Activated naive CD8-positive, alpha-beta T cell treated with anti-CD3 and anti-CD28 coated beads for 36 hours (primary cell): ENCODE measurements around the gene SLC26A9. TPM values are rescaled to one million over a fixed set of nuclear protein-coding genes. Genes with fewer than 3 reads are reported as not detected.

Experiments used
- DNase-seq: peaks from one replicate; pipeline ENCODE4 v3.0.0; 2021
- H3K27ac Mint-ChIP-seq: one replicate; pipeline ENCODE4 v1.8.0; 2022; ENCODE audit warnings: mild to moderate bottlenecking, moderate library complexity, mixed read lengths
- H3K27me3 Mint-ChIP-seq: one replicate; pipeline ENCODE4 v1.8.0; 2022; ENCODE audit warnings: mild to moderate bottlenecking, mixed read lengths
- H3K36me3 Mint-ChIP-seq: one replicate; pipeline ENCODE4 v1.8.0; 2021; ENCODE audit warnings: mild to moderate bottlenecking, mixed read lengths
- H3K4me1 Mint-ChIP-seq: one replicate; pipeline ENCODE4 v1.8.0; 2021; ENCODE audit warnings: mixed read lengths
- H3K4me3 Mint-ChIP-seq: one replicate; pipeline ENCODE4 v1.8.0; 2022; ENCODE audit warnings: mild to moderate bottlenecking, moderate library complexity, mixed read lengths
- H3K9me3 Mint-ChIP-seq: one replicate; pipeline ENCODE4 v1.8.0; 2022; ENCODE audit warnings: mixed read lengths
- total RNA-seq, 2 experiments: library from RNA; stranded (reverse); gene quantifications; one replicate each; pipeline ENCODE4 v1.2.3, GENCODE V29; 2021

The SLC26A9 gene
- total RNA-seq, 2 experiments from 2014 or later = not detected

DNA sequence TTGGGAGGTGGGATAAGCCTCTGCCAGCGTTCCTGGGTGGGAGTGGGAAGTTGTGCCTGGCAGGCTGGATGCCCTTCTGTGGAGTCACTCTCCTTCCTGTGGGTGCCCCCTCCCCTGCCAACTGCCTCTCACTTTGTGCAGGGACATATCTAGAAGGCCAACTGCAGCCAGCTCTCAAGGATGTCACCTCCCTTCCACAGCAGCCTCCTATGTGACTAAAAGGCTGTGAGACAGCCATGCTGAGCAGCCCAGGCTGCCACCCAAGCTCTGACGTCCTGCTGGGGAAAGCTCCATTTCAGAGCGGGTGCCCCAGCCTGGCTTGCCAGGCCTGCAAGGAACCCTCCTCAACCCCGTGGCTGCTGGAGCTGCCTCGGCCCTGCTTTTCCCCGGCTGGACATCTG lies 19.6 kb upstream of the SLC26A9 start:
- Mint-ChIP-seq H3K27ac (no peak overlapping the region), H3K27me3 (peaks cover 21% of the 10 kb centered on the region), H3K4me1 (peaks cover 8% of the 10 kb centered on the region), H3K9me3 (no peaks in the 10 kb centered on the region), H3K4me3 (no peak overlapping the region), H3K36me3 (no peaks in the 10 kb centered on the region)
- no peak for DNase-seq

DNA sequence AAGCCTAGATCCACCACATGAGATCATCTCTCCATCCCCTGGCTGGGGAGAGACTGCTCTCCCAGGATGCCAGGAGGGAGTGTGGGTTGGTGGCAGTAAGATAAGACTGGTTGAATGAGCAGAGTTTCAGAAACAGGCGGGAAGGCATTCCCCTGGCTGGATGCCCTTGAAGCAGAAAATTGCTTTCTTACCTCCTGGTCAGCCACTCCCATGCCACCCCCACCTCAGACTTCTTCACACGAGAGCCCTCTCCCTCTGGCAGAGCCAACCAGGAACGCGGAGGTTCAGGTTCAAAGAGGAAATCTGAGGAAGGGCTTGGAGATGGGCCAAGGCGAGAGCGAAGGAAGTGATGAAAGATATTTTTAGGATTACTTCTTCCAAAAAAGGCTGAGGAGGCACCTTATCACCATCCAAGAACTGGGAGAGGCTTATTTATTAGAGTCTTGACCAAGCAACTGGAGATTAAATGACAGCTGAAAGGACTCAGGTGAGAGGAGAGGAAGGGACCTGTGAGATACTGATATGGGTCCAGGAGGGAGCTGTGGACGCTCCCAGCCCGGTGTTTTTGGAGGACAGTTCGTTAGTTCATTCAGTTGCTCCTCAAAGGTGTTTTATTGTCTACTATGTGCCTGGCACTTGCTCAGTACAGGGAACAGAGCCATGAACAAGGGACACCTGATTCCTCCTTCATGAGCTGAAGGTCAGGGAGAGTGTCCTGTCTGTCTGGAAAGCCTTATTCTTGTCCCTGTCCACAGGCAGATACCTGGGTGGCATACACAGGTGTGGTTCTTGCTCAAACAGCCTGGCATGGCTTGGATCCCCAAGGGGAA lies 18.9 kb upstream of the SLC26A9 start:
- Mint-ChIP-seq H3K27me3 (peaks cover 21% of the 10 kb centered on the region), H3K36me3 (no peaks in the 10 kb centered on the region), H3K4me3 (no peak overlapping the region), H3K27ac (no peak overlapping the region), H3K9me3 (no peaks in the 10 kb centered on the region), H3K4me1 (peaks cover 8% of the 10 kb centered on the region)
- no peak for DNase-seq

DNA sequence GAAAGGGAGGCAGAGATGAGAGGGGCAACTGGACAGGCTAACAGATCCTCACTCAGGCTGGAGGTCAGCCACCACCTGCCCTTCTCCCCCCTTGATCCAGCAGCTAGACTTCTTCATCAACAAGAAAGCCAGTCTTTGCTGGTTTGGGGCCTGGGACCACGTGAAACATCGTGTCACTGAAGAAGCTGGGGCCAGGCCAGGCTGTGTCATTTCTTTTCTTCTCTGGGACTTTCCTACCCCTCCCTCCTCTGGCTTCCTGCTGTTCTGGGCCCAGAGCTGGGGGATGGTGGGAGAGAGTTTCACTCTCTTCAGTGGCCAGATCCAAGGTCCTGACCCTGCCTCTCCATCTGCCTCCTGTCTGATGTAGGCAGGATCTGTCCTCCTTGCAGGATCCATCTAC lies 18.1 kb upstream of the SLC26A9 start:
- Mint-ChIP-seq H3K36me3 (no peaks in the 10 kb centered on the region), H3K27ac (peak overlapping the region; percentile 14), H3K4me1 (peaks cover 8% of the 10 kb centered on the region), H3K9me3 (no peaks in the 10 kb centered on the region), H3K27me3 (peaks cover 21% of the 10 kb centered on the region), H3K4me3 (no peak overlapping the region)
- peak; percentile 12 for DNase-seq

DNA sequence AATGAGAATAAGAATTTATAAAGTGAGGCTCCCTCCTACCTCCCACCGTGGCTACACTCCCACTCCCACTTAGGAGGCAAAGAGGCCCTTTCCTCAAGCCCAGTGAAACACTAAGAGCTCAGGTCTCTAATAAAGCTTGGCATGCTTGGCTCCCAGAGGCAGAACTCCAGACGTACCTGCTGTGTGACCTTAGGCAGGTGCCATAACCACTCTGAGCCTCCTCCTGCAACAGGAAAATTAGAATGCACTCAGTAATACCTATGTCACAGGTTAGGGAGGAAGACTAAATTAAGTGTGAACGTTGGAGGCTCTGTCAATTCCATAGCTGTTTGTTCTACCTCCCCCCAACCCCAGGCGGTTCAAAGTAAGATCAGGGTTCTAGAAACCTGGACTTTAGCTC lies 16.5 kb upstream of the SLC26A9 start:
- Mint-ChIP-seq H3K36me3 (no peaks in the 10 kb centered on the region), H3K27me3 (peaks cover 28% of the 10 kb centered on the region), H3K4me1 (peaks cover 8% of the 10 kb centered on the region), H3K27ac (no peak overlapping the region), H3K9me3 (no peaks in the 10 kb centered on the region), H3K4me3 (no peak overlapping the region)
- no peak for DNase-seq

DNA sequence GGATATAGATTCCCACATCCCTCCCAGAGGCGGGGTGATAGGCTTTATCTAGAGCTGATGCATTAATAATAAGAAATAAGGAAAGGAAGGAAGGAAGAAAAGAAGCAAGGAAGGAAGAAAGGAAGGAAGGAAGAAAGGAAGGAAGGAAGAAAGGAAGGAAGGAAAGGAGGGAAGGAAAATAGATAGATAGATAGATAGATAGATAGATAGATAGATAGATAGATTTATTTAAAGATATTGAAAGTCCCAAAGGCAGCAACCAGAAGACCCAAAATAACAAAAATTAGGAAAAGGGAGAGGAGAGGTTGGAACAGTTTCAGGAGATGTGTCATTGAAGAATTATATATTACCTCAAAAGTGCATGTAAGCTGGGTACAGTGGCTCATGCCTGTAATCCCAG lies 12.2 kb upstream of the SLC26A9 start:
- no peaks in the 10 kb centered on the region for H3K4me1 Mint-ChIP-seq

DNA sequence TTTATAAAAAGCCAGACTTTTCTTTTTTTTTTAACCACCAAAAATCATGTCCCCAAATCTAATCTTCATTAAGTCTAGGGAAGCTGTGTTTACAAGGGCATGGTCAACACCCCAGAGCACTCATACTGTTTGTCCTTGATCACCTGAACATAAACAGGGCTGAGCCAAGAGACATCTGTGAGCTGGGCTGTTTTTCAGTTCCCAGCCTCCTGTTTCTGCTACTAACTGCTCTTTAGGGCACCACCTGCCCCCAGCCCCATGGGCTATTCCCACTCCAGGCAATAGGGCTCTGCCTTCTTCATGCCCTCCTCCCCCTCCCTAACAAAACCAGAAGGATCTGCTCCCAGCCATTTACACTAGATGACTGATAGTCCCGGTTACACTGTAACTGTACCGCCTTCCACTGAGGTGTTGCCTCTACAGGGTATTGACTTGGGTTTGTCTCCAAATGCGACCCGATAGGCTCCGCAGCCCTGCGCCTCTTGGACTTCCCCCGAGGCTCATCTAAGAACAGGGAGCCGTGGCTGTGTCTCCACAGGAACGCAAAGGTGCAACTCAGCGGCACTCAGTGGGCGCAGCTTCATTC lies 11.7 kb upstream of the SLC26A9 start:
- no peak for DNase-seq
- H3K4me1 Mint-ChIP-seq = no peaks in the 10 kb centered on the region
- H3K4me3 Mint-ChIP-seq = no peak overlapping the region
- H3K27me3 Mint-ChIP-seq = peaks cover 17% of the 10 kb centered on the region
- H3K36me3 Mint-ChIP-seq = no peaks in the 10 kb centered on the region
- no peak overlapping the region for H3K27ac Mint-ChIP-seq
- no peaks in the 10 kb centered on the region for H3K9me3 Mint-ChIP-seq

More for the DNA sequence above, 12.2 kb upstream of the SLC26A9 start:
- no peaks in the 10 kb centered on the region for H3K36me3 Mint-ChIP-seq
- H3K27ac Mint-ChIP-seq = no peak overlapping the region
- peaks cover 22% of the 10 kb centered on the region for H3K27me3 Mint-ChIP-seq
- H3K9me3 Mint-ChIP-seq = no peaks in the 10 kb centered on the region
- H3K4me3 Mint-ChIP-seq = no peak overlapping the region
- DNase-seq = no peak

DNA sequence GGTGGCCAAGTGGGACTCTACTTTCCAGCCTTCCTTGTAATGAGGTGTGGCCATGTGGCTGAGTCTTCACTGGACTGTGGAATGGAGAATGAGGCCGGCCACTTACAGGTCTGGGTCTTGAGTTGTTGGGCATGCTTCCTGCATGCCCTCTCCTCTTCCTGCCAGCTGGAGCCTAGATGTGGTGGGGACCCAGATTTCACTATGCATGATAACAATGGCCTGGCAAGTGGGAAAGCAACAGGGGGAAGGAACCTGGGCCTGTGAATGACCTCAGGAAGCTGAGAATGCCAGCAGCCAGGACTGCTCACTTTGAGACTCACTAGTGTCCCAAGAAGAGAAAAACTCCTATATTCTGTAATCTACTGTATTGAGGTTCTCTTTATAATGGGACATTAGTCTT lies 8.5 kb upstream of the SLC26A9 start:
- no peak overlapping the region for H3K4me3 Mint-ChIP-seq
- no peak for DNase-seq
- no peaks in the 10 kb centered on the region for H3K9me3 Mint-ChIP-seq

DNA sequence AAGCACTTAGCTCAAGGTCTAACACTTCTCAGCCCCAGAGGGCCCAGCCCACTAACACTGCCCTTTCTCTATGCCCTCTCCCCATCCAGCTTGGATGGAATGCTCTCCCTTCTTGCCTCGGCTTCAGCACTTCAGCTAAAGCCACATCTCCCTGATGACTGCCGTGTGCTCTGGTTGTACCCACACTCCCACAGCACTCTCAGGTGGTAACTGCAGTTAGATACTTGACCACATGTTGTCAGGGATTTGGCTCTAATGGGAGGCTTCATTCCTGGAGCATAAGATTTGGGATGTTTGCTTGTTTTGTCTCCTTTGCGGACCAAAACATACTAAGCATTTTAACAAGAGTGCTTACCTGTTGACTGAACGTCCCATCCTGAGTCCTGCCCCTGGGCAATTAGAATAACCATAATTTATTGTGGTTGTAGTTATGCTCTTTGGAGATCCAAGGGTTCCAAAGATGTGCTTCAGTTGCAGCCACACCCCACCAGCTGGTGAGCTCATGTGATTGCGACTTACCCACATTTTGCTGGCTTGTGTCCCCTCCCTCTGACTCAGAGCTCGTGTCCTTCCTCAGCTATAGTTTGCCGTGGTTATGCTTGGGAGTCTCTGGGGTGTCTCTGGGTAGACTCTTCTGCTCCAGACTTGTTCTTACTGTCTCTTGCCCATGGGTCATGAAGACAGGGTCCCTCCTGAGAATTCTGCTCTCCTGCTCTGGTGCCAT lies 7.7 kb upstream of the SLC26A9 start:
- no peaks in the 10 kb centered on the region for H3K36me3 Mint-ChIP-seq
- H3K9me3 Mint-ChIP-seq = no peaks in the 10 kb centered on the region
- H3K27me3 Mint-ChIP-seq = peaks cover 5% of the 10 kb centered on the region
- no peaks in the 10 kb centered on the region for H3K4me1 Mint-ChIP-seq
- H3K27ac Mint-ChIP-seq = no peak overlapping the region
- no peak overlapping the region for H3K4me3 Mint-ChIP-seq
- no peak for DNase-seq

More for the DNA sequence above, 8.5 kb upstream of the SLC26A9 start:
- Mint-ChIP-seq H3K4me1 (no peaks in the 10 kb centered on the region), H3K27ac (no peak overlapping the region), H3K36me3 (no peaks in the 10 kb centered on the region), H3K27me3 (peaks cover 7% of the 10 kb centered on the region)

DNA sequence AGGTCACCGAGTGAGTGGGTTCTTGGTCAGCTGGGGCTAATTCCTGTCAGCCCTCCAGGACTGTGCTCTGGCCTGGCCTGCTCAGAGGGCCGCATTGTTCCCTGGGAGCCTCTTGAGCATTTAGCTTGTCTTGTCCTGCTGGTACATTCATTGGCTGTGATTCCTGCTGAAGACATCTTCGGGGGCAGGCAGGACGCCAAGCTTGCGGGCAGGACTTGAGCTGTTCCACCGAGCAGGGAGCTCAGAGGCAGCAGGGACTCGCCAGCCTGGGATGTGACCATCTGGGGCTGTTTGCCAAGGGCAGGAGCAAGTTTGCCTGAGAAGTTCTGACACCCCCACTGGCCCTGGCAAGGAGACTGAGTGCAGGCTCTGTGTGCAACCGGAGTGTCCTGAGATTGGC lies 7.0 kb upstream of the SLC26A9 start:
- Mint-ChIP-seq H3K27me3 (peaks cover 1% of the 10 kb centered on the region), H3K9me3 (no peaks in the 10 kb centered on the region), H3K4me1 (no peaks in the 10 kb centered on the region), H3K36me3 (no peaks in the 10 kb centered on the region), H3K27ac (no peak overlapping the region), H3K4me3 (no peak overlapping the region)
- no peak for DNase-seq

DNA sequence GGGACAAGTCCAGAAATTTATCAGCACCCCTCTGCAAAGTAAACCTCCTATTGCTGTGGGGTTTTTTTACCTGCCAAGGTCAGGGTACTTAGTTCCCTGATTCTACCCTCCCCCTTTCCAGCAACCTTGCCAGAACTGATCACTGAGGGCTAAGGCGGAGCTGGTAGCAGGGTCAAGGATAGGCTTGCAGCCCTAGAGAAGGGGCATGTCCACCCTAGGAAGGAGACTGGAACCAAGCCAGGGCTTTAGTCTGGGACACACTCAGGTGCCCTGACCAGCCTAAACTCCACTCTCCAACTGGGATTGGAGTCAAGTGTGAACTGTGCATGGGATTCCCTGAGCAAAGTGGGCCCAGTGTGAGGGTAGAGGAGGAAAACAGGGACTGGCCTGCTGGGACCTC lies 6.5 kb upstream of the SLC26A9 start:
- H3K27me3 Mint-ChIP-seq = peaks cover 3% of the 10 kb centered on the region
- no peaks in the 10 kb centered on the region for H3K36me3 Mint-ChIP-seq
- H3K4me1 Mint-ChIP-seq = no peaks in the 10 kb centered on the region
- no peak overlapping the region for H3K4me3 Mint-ChIP-seq
- no peaks in the 10 kb centered on the region for H3K9me3 Mint-ChIP-seq
- no peak overlapping the region for H3K27ac Mint-ChIP-seq
- DNase-seq = no peak

DNA sequence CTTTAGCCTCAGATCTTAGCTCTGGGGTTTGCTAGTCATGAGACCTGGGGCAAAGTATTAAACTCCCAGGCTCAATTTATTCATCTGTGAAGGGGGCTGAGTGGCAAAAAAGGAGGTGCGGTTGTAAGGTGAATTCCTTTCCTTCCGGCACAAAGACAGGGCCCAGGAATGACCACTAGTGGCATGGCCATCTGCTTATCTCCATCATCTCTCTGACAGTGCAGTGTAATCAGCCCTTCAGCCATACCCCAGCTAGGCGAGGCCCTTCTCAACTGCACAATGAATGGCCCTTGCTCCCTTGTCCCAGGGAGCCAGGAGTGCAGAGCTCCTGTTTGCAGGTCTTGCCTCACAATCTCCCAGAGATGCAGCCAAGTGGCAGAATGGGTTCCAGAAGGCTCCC lies 5.6 kb upstream of the SLC26A9 start:
- DNase-seq = no peak
- Mint-ChIP-seq H3K36me3 (no peaks in the 10 kb centered on the region), H3K4me1 (no peaks in the 10 kb centered on the region), H3K9me3 (no peaks in the 10 kb centered on the region), H3K27ac (no peak overlapping the region), H3K27me3 (peaks cover 8% of the 10 kb centered on the region), H3K4me3 (no peak overlapping the region)

DNA sequence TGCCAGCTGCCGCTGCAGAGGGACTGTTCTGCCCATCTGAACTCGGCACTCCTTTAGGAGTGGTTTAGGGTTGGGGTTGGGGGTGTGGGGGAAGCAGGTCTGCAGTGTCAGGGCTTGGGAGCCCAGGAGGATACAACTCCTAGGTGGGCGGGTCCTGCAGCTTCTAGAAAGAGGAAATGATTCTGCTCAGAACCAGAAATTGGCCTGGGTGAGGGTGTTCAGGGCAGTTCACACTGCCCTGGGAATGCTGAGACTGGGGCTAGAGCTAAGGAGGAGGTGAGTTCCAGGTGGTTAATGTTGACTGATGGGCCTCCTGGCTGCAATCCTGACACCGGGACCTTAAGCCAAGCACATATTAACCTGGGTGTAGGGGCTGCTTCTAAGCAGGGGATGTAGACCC lies 4.8 kb upstream of the SLC26A9 start:
- no peaks in the 10 kb centered on the region for H3K36me3 Mint-ChIP-seq

DNA sequence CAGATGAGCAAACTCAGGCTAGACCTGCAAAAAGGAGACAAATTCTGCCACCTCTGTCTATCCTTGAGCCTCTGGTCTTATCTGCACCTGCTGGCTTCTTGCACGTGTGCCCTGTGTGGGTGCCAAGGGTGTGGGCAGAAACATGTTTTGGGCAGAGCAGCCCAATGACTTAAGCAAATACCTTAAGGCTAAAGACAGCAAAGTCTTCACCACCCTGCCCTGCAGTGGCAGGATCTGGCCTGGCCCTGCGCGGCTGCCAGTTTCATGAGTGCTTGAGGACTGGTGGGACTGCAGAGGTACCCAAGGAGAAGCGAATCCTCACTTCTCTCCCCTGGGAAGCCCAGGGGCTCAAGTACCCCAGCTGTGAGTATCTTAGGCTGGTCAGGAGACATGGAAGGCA lies 3.8 kb upstream of the SLC26A9 start:
- Mint-ChIP-seq H3K27ac (no peak overlapping the region), H3K4me1 (no peaks in the 10 kb centered on the region), H3K9me3 (no peaks in the 10 kb centered on the region), H3K27me3 (peaks cover 15% of the 10 kb centered on the region), H3K4me3 (no peak overlapping the region), H3K36me3 (no peaks in the 10 kb centered on the region)
- DNase-seq = no peak

More for the DNA sequence above, 4.8 kb upstream of the SLC26A9 start:
- H3K4me3 Mint-ChIP-seq = no peak overlapping the region
- H3K27ac Mint-ChIP-seq = no peak overlapping the region
- H3K9me3 Mint-ChIP-seq = no peaks in the 10 kb centered on the region
- DNase-seq = no peak
- no peaks in the 10 kb centered on the region for H3K4me1 Mint-ChIP-seq
- H3K27me3 Mint-ChIP-seq = peaks cover 10% of the 10 kb centered on the region

DNA sequence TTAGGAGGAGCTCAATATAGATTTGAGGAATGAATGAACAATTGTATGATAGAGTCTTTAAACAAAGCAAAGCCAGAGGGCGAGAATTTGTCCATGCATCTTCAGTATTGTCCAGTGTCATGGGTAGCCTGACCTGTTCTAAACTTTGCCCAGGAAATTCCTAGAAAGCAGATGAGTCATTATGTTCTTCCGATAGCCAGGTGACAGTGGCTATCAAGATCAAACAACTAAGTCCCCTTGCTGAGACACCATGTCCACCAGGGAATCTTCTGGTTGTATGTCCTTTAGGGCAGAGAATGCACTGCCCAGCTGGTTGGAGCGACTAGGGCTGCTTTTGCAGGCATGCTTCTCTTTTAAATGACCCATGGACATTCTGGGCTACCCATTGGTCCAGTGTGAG lies 1.8 kb upstream of the SLC26A9 start:
- DNase-seq = no peak
- Mint-ChIP-seq H3K36me3 (no peaks in the 10 kb centered on the region), H3K9me3 (no peaks in the 10 kb centered on the region), H3K27ac (no peak overlapping the region), H3K4me1 (no peaks in the 10 kb centered on the region), H3K27me3 (peaks cover 16% of the 10 kb centered on the region), H3K4me3 (no peak overlapping the region)

DNA sequence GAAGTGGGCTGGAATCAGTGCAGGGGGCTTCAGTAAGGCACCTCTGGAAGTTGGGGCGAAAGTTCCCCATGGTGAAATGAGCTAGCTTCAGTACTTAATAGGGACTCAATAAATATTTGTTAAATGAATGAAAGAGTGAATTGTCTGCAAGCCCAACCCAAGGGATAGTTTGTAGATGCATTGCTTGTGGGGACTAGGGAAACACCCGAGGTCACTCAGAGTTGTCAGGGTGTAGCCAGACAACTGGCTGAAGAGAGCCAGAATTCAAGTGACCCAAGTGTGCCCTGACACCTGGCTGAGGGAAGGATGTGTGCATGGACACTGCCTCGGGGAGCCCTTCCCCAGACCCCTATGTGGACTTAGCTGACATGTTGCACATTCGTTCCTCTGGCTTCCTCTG lies 1.3 kb upstream of the SLC26A9 start:
- H3K36me3 Mint-ChIP-seq = no peaks in the 10 kb centered on the region
- no peaks in the 10 kb centered on the region for H3K9me3 Mint-ChIP-seq
- H3K27me3 Mint-ChIP-seq = peaks cover 21% of the 10 kb centered on the region

More for the DNA sequence above, 1.3 kb upstream of the SLC26A9 start:
- Mint-ChIP-seq H3K27ac (no peak overlapping the region), H3K4me1 (no peaks in the 10 kb centered on the region), H3K4me3 (no peak overlapping the region)
- no peak for DNase-seq
